ENCODE measurements around the gene GNAS. TPM values are rescaled to one million over a fixed set of nuclear protein-coding genes. Genes with fewer than 3 reads are reported as not detected.
A peak's percentile ranks its signal among the peaks of the same experiment; 100 is the strongest.

The GNAS gene
- total and polyA plus RNA-seq, 4 donors: 115 to 360 (median 277) TPM

- no peak overlapping the region for H3K27ac ChIP-seq (ENCODE audit: low read depth in 1 of 2, low read length in 2 of 2)
- DNase-seq (ENCODE audit: low spot score): no peak
- no peak for TF ChIP-seq GABPA (IDR thresholded peaks at IDR 0.05 in 1 of 2, conservative IDR thresholded peaks at IDR 0.05 in 1 of 2)
- no peak for TF ChIP-seq JUND (IDR thresholded peaks at IDR 0.05)
- TF ChIP-seq SP1 (IDR thresholded peaks at IDR 0.05): no peak
- no peak for TF ChIP-seq HNF4A (conservative IDR thresholded peaks at IDR 0.05)
- peaks cover 0 to 10% (median 2%) of the 10 kb centered on the region in 4 donors for H3K27me3 ChIP-seq (ENCODE audit: control insufficient read depth in 4 of 4, insufficient read depth in 4 of 4, low read length in 3 of 4)
- H3K9me3 ChIP-seq (ENCODE audit: control insufficient read depth in 4 of 4, low read length in 3 of 4): no peaks in the 10 kb centered on the region
- no peaks in the 10 kb centered on the region for H3K36me3 ChIP-seq (ENCODE audit: control insufficient read depth in 4 of 4, insufficient read depth in 3 of 4, low read depth in 1 of 4, low read length in 3 of 4)
- peak overlapping the region in 1 of 3 donors; percentile 28 for H3K4me3 ChIP-seq (ENCODE audit: low read depth in 1 of 3, low read length in 3 of 3)
- no peak overlapping the region for H3K9ac ChIP-seq (ENCODE audit: low read depth in 1 of 2, low read length in 2 of 2)
- WGBS: 34% methylated on average over 23 of the region's 23 CpGs
- peaks cover 0 to 21% (median 5%) of the 10 kb centered on the region in 4 donors for H3K4me1 ChIP-seq (ENCODE audit: control insufficient read depth in 4 of 4, insufficient read depth in 4 of 4, low read length in 3 of 4)
These were observed 502 bp upstream of the GNAS start for GRCh38 chr20:58851969-58852458.

GRCh38 chr20:58853466-58853865, 950 bp downstream of the GNAS start:
- no peak overlapping the region for H3K27ac ChIP-seq (ENCODE audit: low read depth in 1 of 2, low read length in 2 of 2)
- 66% methylated on average over 6 of the region's 6 CpGs for WGBS
- no peak overlapping the region for H3K9ac ChIP-seq (ENCODE audit: low read depth in 1 of 2, low read length in 2 of 2)
- H3K9me3 ChIP-seq (ENCODE audit: control insufficient read depth in 4 of 4, low read length in 3 of 4): no peaks in the 10 kb centered on the region
- no peaks in the 10 kb centered on the region for H3K36me3 ChIP-seq (ENCODE audit: control insufficient read depth in 4 of 4, insufficient read depth in 3 of 4, low read depth in 1 of 4, low read length in 3 of 4)
- H3K27me3 ChIP-seq (ENCODE audit: control insufficient read depth in 4 of 4, insufficient read depth in 4 of 4, low read length in 3 of 4): peaks cover 0 to 10% (median 2%) of the 10 kb centered on the region in 4 donors
- H3K4me3 ChIP-seq (ENCODE audit: low read depth in 1 of 3, low read length in 3 of 3): no peak overlapping the region
- peaks cover 0 to 21% (median 5%) of the 10 kb centered on the region in 4 donors for H3K4me1 ChIP-seq (ENCODE audit: control insufficient read depth in 4 of 4, insufficient read depth in 4 of 4, low read length in 3 of 4)
- TF ChIP-seq HNF4A (conservative IDR thresholded peaks at IDR 0.05): no peak
- TF ChIP-seq ZBTB33 (IDR thresholded peaks at IDR 0.05): no peak
- no peak for TF ChIP-seq FOXA1 (IDR thresholded peaks at IDR 0.05)
- no peak for TF ChIP-seq TAF1 (conservative IDR thresholded peaks at IDR 0.05)
- TF ChIP-seq FOXA2 (IDR thresholded peaks at IDR 0.05): no peak
- TF ChIP-seq MAX (IDR thresholded peaks at IDR 0.05): no peak
- TF ChIP-seq REST (IDR thresholded peaks at IDR 0.05): no peak
- TF ChIP-seq CTCF (IDR thresholded peaks at IDR 0.05; ENCODE audit: low read depth, low read length, missing input control): no peak
- TF ChIP-seq RAD21 (IDR thresholded peaks at IDR 0.05): no peak
- no peak for TF ChIP-seq EGR1 (IDR thresholded peaks at IDR 0.05; ENCODE audit: low read depth in 2 of 2)
- TF ChIP-seq JUND (IDR thresholded peaks at IDR 0.05): no peak
- TF ChIP-seq RXRA (IDR thresholded peaks at IDR 0.05): no peak
- TF ChIP-seq SP1 (IDR thresholded peaks at IDR 0.05): no peak
- TF ChIP-seq YY1 (IDR thresholded peaks at IDR 0.05): no peak
- TF ChIP-seq ATF3 (IDR thresholded peaks at IDR 0.05): no peak
- TF ChIP-seq GABPA (IDR thresholded peaks at IDR 0.05 in 1 of 2, conservative IDR thresholded peaks at IDR 0.05 in 1 of 2): no peak
- no peak for DNase-seq (ENCODE audit: low spot score)

All from liver (tissue), 9 donors.